GM23338 (cell line): Measurements from ENCODE around the gene GLA.

ENCODE experiments used
- EZH2 ChIP-seq: fragments of 200-600 bp; sonication (generic); IDR thresholded peaks from one replicate; pipeline ENCODE4 v1.8.0; 2017; ENCODE audit warnings: antibody characterized with exemption, mild to moderate bottlenecking, low read depth; ENCODE audit not compliant: unreplicated experiment
- EZH2phosphoT487 ChIP-seq: fragments of 200-600 bp; sonication (generic); IDR thresholded peaks from one replicate; pipeline ENCODE4 v1.8.1; 2018; ENCODE audit warnings: antibody characterized with exemption; ENCODE audit not compliant: unreplicated experiment
- POLR2AphosphoS5 ChIP-seq: IDR thresholded peaks from 2 replicates; pipeline ENCODE4 v1.6.1; 2016; ENCODE audit warnings: antibody characterized with exemption, low read depth
- TF ChIP-seq, protein P1 (sequence below), 2 experiments: fragments of 200-600 bp in 1 of 2; sonication (generic) in 1 of 2; conservative IDR thresholded peaks; 2 replicates each; pipeline versions ENCODE4 v1.5.1 to v1.6.1; 2016 to 2017; ENCODE audit warnings: antibody characterized with exemption in 2 of 2, low read depth in 2 of 2, mild to moderate bottlenecking in 2 of 2, moderate library complexity in 1 of 2

DNA sequence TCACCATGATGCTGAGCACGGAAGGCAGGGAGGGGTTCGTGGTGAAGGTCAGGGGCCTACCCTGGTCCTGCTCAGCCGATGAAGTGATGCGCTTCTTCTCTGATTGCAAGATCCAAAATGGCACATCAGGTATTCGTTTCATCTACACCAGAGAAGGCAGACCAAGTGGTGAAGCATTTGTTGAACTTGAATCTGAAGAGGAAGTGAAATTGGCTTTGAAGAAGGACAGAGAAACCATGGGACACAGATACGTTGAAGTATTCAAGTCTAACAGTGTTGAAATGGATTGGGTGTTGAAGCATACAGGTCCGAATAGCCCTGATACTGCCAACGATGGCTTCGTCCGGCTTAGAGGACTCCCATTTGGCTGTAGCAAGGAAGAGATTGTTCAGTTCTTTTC is 4.3 kb upstream of the GLA start:
- TF ChIP-seq POLR2AphosphoS5: no peak
- TF ChIP-seq, protein P1, sequence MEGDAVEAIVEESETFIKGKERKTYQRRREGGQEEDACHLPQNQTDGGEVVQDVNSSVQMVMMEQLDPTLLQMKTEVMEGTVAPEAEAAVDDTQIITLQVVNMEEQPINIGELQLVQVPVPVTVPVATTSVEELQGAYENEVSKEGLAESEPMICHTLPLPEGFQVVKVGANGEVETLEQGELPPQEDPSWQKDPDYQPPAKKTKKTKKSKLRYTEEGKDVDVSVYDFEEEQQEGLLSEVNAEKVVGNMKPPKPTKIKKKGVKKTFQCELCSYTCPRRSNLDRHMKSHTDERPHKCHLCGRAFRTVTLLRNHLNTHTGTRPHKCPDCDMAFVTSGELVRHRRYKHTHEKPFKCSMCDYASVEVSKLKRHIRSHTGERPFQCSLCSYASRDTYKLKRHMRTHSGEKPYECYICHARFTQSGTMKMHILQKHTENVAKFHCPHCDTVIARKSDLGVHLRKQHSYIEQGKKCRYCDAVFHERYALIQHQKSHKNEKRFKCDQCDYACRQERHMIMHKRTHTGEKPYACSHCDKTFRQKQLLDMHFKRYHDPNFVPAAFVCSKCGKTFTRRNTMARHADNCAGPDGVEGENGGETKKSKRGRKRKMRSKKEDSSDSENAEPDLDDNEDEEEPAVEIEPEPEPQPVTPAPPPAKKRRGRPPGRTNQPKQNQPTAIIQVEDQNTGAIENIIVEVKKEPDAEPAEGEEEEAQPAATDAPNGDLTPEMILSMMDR (conservative IDR thresholded peaks at IDR 0.05; ENCODE audit: low read depth in 2 of 2): no peak
- TF ChIP-seq EZH2: no peak
- TF ChIP-seq EZH2phosphoT487: no peak
